NK-92 treated with Interleukin-12 subunit alpha and Interleukin-12 subunit beta, amount 100 ng/mL, for 24 hours (cell line): ENCODE results near the gene TNRC6B.
"Not testable (repeated sequence)": the region's sequence is repeated elsewhere in the genome, so short reads cannot be mapped to it uniquely, and the experiment has no call there.

Source experiments
- DNase-seq: peaks from one replicate; lab custom pipeline; 2025; lab: John Stamatoyannopoulos, UW

Gene TNRC6B

DNA sequence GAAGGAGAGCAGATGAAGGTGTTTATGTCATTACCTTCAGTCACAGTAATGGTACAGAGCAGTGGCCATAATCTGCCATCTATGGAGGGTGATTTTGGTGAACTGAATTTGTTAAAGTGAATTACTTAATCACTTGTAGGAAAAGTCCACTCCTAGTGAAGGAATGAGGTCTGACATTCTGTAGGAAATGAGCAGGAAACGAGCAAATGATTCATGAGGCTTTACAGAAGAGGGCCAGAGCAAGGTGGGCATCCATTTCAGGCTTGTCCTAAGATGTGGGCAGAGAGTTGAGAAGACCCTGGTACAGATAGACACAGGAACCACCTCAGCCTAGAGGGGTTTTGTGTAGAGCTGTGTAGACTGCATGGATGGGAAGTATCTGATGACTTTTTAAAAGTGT lies 186.7 kb downstream of the TNRC6B start:
- DNase-seq = no peak

DNA sequence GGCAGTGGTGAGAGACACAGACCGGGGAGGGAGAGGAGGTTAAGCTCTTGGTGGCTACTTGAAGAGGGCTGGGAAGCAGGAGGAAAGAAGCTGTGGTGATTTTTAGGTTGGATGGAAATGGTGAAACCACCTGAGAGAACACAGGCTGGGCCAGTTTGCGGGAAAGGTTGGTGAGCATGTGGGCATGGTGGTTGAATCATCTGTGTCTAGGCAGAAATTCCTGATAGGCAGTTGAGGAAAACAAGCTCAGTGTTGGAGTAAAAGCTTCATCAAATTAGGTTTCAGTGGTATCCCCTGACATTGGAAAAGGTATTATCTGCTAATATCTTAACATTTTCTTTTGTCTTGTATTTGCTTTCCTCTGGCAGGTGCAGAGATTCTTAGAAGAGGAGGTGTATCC lies 188.3 kb downstream of the TNRC6B start:
- DNase-seq = no peak

DNA sequence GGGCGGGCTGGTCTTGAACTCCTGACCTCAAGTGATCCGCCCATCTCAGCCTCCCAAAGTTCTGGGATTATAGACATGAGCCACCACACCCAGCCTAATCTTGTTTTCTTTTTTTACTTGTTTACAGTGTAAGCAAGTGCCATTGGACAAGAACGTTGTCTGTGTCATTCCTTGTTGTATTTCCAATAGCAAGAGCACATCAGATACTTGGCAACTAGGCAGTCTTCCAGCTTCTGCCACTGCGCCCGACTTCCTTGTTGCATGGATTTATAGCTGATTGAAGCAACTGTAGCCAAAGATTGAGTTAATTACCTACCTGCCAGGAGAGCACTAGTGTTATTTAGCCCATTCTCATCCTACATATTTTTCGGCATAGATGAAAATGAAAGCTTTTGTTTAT lies 189.6 kb downstream of the TNRC6B start:
- no peak for DNase-seq

DNA sequence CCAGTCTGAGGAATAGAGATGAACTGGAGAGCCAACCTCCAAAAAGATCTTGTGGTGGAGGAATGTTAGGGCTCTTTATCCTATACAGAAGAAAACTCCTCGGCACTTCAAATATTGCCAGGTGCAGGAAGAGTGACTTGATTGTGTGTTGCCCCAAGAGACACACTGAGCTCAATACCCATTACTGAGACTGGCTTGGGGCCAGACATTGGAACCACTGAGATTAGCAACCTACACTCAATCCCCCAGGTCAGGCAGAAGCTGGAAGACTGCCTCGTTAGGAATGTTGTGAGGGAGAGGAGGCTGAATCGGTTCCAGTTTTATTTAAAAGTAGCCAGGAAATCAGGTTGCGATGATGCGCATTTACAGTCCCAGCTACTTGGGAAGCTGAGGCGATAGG lies 190.3 kb downstream of the TNRC6B start:
- no peak for DNase-seq

DNA sequence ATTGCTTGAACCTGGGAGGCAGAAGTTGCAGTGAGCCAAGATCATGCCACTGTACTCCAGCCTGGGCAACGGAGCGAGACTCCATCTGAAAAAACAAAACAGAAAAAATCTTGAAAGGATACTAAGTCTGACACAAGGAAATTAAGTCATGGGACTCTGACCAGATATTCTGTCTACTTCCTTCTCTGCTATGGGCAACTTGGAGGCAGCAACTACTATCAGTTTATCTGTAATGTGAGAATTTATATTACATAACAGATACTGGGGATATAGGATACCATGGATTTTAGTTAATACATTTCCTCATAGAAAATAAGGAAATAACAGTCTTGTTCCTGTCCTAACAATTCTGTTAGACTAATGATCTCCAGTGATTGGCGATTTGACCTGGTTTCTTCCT lies 191.1 kb downstream of the TNRC6B start:
- DNase-seq = no peak

DNA sequence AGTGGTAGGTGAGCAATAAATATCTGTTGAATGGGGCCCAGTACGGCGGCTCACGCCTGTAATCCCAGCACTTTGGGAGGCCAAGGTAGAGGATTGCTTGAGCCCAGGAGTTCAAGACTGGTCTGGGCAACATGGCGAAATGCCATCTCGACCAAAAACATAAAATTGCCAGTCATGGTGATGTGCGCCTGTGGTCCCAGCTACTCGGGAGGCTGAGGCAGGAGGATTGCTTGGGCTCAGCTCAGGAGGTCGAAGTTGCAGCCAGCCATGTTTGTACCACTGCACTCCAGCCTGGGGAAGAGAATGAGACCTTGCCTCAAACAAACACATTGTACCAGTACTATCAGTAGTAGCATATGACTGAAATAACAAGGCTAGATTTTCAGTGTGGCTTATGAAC lies 196.8 kb downstream of the TNRC6B start:
- DNase-seq = no peak

DNA sequence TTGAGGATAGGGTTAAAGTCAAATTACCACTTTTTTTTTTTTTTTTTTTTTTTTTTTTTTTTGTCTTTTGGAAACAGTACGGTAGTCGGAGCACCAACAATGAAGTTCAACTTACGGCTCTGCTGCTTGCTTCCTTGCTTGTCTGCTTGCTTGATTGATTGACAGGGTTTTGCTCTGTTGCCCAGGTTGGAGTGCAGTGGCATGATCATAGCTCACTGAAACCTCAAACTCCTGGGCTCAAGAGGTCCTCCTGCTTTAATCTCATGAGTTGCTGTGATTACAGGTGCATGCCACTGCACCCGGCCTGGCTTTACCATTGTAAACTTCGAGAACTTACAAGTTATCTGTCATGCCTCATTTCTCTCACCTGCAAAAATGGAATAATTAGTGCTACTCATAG lies 198.4 kb downstream of the TNRC6B start:
- DNase-seq = no peak

DNA sequence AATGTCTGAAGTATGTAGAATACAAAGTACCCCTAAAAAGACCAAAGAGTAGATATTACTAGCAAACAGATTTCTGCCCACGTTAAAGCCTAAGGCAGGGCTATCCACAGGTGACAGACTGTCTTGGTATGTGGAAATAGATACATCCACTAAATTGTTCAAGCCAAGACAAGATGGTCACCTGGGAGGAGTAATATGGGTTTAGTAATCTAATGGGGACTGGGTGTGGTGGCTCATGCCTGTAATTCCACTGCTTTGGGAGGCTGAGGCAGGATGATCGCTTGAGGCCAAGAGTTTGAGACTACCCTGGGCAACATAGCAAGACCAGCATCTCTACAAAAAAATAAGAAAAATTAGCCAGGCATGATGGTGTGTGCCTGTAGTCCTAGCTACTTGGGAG lies 200.2 kb downstream of the TNRC6B start:
- DNase-seq = no peak

DNA sequence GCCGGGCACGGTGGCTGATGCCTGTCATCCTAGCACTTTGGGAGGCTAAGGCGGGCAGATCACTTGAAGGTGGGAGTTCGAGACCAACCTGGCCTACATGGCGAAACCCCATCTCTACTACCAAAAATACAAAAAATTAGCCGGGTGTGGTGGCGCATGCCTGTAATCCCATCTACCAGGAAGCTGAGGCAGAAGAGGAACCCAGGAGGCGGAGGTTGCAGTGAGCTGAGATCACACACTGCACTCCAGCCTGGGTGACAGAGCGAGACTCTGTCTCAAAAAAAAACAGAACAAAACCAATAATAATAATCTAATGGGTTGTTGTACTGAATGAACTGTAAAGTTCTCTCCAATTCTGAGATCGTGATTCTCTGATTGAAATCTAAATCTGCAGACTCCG lies 200.7 kb downstream of the TNRC6B start:
- DNase-seq = not testable (repeated sequence)

DNA sequence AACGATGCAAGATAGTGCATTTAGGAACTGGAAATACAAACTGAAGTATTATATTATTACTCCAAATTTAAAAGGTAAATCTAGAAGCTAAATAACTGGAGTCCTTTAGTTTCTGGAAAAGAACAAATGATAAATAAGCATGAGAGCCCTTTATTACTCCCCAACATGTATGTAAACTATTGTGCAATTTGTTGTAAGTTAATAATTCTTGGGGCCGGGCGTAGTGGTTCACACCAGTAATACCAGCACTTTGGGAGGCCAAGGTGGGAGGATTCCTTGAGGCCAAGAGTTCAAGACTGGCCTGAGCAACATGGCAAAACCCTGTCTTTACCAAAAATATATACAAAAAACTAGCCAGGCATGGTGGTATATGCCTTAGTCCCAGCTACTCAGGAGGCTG lies 203.7 kb downstream of the TNRC6B start:
- no peak for DNase-seq

DNA sequence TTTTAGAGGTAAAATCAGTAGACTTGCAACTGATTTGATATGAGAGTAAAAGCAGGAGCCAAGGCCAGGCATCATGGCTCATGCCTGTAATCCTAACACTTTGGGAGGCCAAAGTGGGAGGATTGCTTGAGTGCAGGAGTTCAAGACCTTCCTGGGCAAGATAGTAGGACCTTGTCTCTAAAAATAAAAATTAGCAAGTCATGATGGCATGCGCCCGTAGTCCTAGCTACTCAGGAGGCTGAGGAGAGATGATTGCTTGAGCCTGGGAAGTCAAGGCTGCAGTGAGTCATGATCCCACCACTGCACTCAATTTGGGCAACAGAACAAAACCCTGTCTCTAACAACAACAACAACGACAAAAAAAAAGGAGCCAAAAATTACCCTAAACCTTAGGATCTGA lies 206.2 kb downstream of the TNRC6B start:
- DNase-seq = no peak

DNA sequence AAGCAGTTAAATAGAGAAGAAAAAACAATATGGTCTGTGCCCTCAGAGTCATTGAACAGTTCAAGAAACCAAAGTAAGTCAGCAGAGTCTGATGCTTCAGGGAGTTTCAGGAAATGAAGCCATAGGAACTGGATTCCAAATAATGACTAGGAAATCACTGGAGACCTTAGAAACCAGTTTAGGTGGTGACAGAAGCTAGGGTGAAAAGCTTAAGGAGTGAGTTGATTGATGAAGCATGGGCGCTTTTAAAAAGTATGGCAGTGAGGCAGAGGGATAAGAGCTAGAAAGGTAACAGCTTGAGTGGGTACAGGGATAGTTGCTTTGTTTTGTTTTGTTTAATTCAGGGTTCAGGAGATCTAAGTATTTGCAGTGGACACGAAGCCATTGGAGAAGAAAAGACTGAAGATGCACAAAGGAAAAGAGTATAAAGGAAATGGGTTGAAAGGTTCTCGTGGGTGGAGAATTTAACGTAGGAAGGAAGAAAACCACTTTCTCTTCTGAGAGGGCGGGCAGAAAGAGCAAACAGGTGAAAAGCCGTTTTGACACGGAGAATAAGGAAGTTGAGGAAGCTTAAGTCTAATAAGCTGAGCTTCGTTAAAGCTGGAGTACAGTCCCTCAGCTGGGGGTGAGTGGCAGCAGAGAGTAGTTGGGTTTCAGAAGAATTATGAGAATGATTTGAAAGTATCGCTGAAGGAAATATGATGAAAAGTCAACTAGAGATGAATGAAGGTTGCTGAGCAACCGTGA lies 207.5 kb downstream of the TNRC6B start:
- no peak for DNase-seq
